Spinal cord (tissue), 4 donors: Measurements from ENCODE around the gene ARPC5. TPM values are rescaled to one million over a fixed set of nuclear protein-coding genes. Genes with fewer than 3 reads are reported as not detected.

Source experiments
- polyA plus RNA-seq, 2 donors: library from polyadenylated mRNA; unstranded; fragments of 120-200 nt; gene quantifications; one replicate each; pipeline ENCODE4 v1.2.1, GENCODE V29; 2013; ENCODE audit not compliant: insufficient read length in 2 of 2
- total RNA-seq, 2 donors: library from RNA; depleted of rRNA in 1 of 2; stranded (reverse); fragments of 120-200 nt in 1 of 2; fragments of >200 nt in 1 of 2; gene quantifications; one replicate each; pipeline versions ENCODE4 v1.2.3 to v1.2.4, GENCODE V29; 2013 to 2014

Gene ARPC5
- total and polyA plus RNA-seq, 4 donors, result 132 to 195 (median 151) TPM

Other genes starting within 250 kb of the ARPC5 start
- 10 to 100 TPM; 20.8 to 35.3 TPM for gene NMNAT2, start 217.4 kb downstream of the ARPC5 start, total RNA-seq
- gene NMNAT2, start 217.4 kb downstream of the ARPC5 start, polyA plus RNA-seq, result 10 to 100 TPM; 55.6 to 65.9 TPM
- 10 to 100 TPM; 30.5 to 43.0 TPM for gene SMG7, start 163.3 kb downstream of the ARPC5 start, total RNA-seq
- 10 to 100 TPM; 68.9 to 75.6 TPM for gene SMG7, start 163.3 kb downstream of the ARPC5 start, polyA plus RNA-seq
- gene NCF2, start 45.3 kb downstream of the ARPC5 start, total RNA-seq, result 10 to 100 TPM in 1 of 2 donors, 1 to 10 TPM in 1; 7.2 to 16.8 TPM
- 1 to 10 TPM; 2.8 to 3.1 TPM for gene NCF2, start 45.3 kb downstream of the ARPC5 start, polyA plus RNA-seq
- under 1 TPM in 1 of 2 donors, not detected in 1; 0.66 TPM for gene APOBEC4, start 17.5 kb upstream of the ARPC5 start, total RNA-seq
- not detected for gene APOBEC4, start 17.5 kb upstream of the ARPC5 start, polyA plus RNA-seq
- 10 to 100 TPM; 50.7 to 53.4 TPM for gene RGL1, start 169.3 kb upstream of the ARPC5 start, total RNA-seq
- 10 to 100 TPM; 29.8 to 32.9 TPM for gene RGL1, start 169.3 kb upstream of the ARPC5 start, polyA plus RNA-seq